ENCODE results near the gene ACSF2.

ACSF2 gene, protein sequence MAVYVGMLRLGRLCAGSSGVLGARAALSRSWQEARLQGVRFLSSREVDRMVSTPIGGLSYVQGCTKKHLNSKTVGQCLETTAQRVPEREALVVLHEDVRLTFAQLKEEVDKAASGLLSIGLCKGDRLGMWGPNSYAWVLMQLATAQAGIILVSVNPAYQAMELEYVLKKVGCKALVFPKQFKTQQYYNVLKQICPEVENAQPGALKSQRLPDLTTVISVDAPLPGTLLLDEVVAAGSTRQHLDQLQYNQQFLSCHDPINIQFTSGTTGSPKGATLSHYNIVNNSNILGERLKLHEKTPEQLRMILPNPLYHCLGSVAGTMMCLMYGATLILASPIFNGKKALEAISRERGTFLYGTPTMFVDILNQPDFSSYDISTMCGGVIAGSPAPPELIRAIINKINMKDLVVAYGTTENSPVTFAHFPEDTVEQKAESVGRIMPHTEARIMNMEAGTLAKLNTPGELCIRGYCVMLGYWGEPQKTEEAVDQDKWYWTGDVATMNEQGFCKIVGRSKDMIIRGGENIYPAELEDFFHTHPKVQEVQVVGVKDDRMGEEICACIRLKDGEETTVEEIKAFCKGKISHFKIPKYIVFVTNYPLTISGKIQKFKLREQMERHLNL

DNA sequence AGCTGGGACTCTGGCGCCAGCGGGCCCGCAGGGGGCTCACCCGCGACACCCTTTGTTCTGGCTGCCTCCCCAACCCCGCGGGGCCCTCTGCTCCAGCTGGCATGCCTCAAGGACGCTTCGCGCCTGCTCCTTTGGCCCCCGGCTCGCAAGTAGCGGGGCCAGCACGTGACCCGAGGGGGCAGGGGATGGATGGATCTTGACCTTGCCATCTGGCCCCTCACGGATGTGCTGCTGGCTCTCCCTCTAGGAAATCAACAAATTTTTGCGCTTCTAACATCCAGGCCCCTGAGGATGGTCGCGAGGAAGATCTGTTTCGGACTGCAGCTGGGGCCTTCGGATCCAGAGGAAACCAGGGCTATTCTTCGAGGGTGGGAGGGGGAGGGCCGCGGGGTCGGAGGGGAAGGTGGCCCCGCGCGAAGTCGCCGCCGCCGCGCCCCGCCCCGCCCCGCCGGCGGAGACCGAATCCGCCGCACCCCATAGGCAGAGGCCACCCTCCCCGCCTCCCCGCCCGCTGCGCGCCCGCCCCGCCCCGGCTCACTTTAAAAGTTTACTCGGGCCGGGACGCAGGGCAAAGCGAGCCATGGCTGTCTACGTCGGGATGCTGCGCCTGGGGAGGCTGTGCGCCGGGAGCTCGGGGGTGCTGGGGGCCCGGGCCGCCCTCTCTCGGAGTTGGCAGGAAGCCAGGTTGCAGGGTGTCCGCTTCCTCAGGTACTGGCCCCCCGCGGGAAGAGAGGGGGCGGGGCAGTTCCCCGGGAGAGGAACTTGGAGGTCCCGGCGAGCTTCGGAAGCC, at the start of gene ACSF2:
Gene ACSF2 (plus strand): TSS at position 537 of the 790 bp plus-strand sequence. CDS start 44 bp downstream, at position 581.
- no peak for DNase-seq (ENCODE audit: extremely low read depth, low read depth)

DNA sequence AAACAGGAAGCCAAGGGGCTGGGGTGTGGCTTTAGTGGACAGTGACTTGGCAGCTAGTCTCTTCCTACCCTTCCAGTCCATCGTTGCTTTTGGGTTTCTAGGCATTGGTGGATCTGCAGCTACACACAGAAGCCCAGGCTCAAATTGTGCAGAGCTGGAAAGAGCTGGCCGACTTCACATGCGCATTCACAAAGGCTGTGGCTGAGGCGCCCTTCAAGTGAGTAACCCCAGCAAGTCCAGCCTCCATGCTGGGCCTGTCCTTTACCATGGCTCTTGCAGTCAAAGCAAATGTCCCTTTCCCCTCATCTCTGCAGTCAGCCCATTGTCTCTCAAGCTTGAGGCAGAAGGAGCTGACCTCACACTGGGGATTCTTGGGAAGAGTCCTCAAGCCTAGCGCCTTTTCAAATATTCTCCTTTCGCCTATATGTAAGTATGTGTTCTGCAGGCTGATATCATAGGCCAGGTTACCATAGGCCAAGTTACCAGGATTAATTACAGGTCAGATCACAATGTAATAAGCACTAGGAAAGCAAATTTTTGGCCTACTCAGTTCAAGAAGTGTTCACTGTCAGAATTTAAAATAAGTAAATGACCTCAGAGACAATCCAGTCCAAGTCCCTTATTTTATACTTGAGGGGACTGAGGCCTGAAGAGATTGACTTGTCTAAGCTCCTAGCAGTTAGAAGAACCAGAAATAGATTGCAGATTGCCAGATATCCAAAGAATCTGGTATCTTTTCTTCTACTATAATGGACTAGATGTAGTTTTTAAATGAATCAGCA, 46.5 kb upstream of the ACSF2 start:
- TF ChIP-seq, protein P1, sequence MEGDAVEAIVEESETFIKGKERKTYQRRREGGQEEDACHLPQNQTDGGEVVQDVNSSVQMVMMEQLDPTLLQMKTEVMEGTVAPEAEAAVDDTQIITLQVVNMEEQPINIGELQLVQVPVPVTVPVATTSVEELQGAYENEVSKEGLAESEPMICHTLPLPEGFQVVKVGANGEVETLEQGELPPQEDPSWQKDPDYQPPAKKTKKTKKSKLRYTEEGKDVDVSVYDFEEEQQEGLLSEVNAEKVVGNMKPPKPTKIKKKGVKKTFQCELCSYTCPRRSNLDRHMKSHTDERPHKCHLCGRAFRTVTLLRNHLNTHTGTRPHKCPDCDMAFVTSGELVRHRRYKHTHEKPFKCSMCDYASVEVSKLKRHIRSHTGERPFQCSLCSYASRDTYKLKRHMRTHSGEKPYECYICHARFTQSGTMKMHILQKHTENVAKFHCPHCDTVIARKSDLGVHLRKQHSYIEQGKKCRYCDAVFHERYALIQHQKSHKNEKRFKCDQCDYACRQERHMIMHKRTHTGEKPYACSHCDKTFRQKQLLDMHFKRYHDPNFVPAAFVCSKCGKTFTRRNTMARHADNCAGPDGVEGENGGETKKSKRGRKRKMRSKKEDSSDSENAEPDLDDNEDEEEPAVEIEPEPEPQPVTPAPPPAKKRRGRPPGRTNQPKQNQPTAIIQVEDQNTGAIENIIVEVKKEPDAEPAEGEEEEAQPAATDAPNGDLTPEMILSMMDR (IDR thresholded peaks at IDR 0.05; ENCODE audit: low read depth, low read length, missing control alignments), result no peak
- no peak overlapping the region for H3K4me3 ChIP-seq (replicated peaks; ENCODE audit: low read depth, low read length)
- no peak for DNase-seq (ENCODE audit: extremely low read depth, low read depth)

More for the DNA sequence above, at the start of gene ACSF2:
- TF ChIP-seq, protein P1 (IDR thresholded peaks at IDR 0.05; ENCODE audit: low read depth, low read length, missing control alignments), result no peak
- H3K4me3 ChIP-seq (replicated peaks; ENCODE audit: low read depth, low read length), result peak within 1 kb of the TSS; percentile 49

DNA sequence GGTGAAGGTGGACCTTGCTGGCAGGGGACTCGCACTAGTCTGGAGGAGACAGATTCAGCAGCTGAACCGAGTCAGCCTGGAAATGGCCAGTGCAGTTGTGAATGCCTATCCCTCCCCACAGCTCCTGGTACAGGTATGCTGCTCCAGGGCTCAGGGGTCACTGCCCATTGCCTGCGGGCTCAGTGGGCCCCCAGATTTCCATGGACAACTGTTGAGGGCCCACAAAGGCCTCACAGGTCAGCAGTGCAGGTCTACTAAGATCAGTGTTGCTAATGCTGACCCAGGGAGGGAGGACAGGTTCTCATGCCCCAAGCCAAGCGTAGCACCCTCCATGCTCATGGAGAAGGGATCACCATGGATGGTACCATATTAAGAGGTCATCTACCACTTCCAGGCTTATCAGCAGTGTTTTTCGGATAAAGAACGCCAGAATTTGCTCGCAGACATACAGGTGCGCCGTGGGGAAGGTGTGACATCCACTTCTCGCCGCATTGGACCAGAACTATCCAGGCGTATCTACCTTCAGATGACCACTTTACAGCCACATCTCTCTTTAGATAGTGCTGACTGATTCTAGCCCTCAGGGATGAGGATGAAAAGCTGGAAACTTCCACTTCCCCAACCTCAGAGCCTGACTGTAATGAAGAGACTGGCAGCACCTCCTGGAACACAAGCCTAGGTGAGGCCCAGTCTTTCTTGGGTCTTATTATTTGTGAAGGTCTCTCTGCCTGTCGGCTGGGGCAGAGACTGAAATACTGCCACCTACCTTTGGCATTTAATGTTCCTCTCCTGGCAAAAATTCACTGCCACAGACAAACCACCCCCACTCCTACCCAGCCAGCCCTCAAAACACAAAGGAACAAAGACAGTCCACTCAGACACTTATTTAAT, 45.4 kb upstream of the ACSF2 start:
- no peak for DNase-seq (ENCODE audit: extremely low read depth, low read depth)

DNA sequence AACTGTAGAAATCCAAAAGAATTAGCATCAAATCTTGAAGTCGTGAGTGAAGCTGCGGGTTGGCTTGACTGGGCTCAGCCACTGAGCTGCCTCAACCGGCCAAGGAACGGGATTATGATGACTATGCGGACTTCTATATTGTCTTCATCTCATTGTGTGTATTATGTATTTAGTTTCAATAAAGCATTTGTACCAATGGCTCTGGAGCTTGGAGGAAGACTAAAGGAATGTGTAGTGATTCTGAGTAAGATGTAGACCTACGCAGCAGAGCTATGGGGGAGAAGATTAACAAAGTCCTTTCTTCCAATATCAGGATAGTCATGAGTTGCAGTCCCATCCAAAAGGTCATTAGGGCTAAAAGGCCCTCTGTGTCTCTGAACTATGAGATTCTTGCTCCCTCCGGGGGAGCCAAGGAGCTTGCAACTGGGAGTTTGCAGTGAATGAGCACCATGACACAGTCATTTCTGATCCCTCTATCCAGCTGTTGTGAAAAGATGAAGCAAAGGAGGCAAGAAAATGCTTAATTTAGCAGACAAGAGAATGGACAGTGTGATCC, 44.7 kb upstream of the ACSF2 start:
- no peak overlapping the region for H3K4me3 ChIP-seq (replicated peaks; ENCODE audit: low read depth, low read length)
- no peak for DNase-seq (ENCODE audit: extremely low read depth, low read depth)
- TF ChIP-seq, protein P1 (IDR thresholded peaks at IDR 0.05; ENCODE audit: low read depth, low read length, missing control alignments), result no peak

More for the DNA sequence above, 45.4 kb upstream of the ACSF2 start:
- TF ChIP-seq, protein P1 (IDR thresholded peaks at IDR 0.05; ENCODE audit: low read depth, low read length, missing control alignments), result no peak
- no peak overlapping the region for H3K4me3 ChIP-seq (replicated peaks; ENCODE audit: low read depth, low read length)

DNA sequence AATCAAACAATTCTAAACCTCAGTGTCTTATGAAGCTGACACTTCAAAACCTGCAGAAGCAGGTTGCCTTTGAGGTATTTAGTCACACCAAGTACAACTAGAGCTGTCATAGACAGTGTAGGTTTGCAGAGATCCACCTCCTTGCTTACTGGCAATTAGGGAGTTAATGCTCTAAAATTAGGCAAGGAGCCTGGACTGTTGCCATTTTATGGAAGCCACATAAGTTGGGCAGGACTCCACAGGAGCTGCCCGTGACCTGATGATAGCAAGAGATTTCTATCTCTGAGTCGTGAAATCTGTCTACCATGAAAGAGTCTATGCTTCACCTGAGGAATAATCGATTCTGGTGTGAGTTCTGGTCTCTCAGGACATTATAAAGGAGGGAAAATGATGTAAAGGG, 44.1 kb upstream of the ACSF2 start:
- TF ChIP-seq, protein P1 (IDR thresholded peaks at IDR 0.05; ENCODE audit: low read depth, low read length, missing control alignments), result no peak

More for the DNA sequence above, 44.1 kb upstream of the ACSF2 start:
- H3K4me3 ChIP-seq (replicated peaks; ENCODE audit: low read depth, low read length), result no peak overlapping the region
- DNase-seq (ENCODE audit: extremely low read depth, low read depth), result no peak

All from HFF-Myc (cell line).